NCI-H128 (cell line): Measurements from ENCODE around the gene KDM5B.
"Not testable (repeated sequence)": the region's sequence is repeated elsewhere in the genome, so short reads cannot be mapped to it uniquely, and the experiment has no call there.

Experiments
- DNase-seq: peaks from one replicate; lab custom pipeline; 2025; ENCODE audit not compliant: unreplicated experiment; lab: John Stamatoyannopoulos, UW

KDM5B gene

GRCh38 chr1:202794051-202794740 is 14.0 kb downstream of the KDM5B start:
- DNase-seq: no peak

- no peak for DNase-seq
Measured at GRCh38 chr1:202791077-202791747, 17.0 kb downstream of the KDM5B start.

GRCh38 chr1:202788800-202789199 is 19.4 kb downstream of the KDM5B start:
- no peak for DNase-seq

- no peak for DNase-seq
Measured at GRCh38 chr1:202786804-202787203, 21.4 kb downstream of the KDM5B start.

GRCh38 chr1:202781180-202781579 is 27.0 kb downstream of the KDM5B start:
- DNase-seq: no peak

GRCh38 chr1:202770135-202770534 is 38.1 kb downstream of the KDM5B start:
- DNase-seq: no peak

- DNase-seq: no peak
Measured at GRCh38 chr1:202765721-202766120, 42.5 kb downstream of the KDM5B start.

GRCh38 chr1:202762019-202762418 is 46.2 kb downstream of the KDM5B start:
- no peak for DNase-seq

- no peak for DNase-seq
Measured at GRCh38 chr1:202760589-202760988, 47.6 kb downstream of the KDM5B start.

GRCh38 chr1:202756391-202756790 is 51.8 kb downstream of the KDM5B start:
- DNase-seq: no peak

- no peak for DNase-seq
Measured at GRCh38 chr1:202754293-202754692, 53.9 kb downstream of the KDM5B start.

GRCh38 chr1:202752774-202753173 is 55.4 kb downstream of the KDM5B start:
- no peak for DNase-seq

GRCh38 chr1:202750761-202751160 is 57.5 kb downstream of the KDM5B start:
- no peak for DNase-seq

- no peak for DNase-seq
Measured at GRCh38 chr1:202750024-202750423, 58.2 kb downstream of the KDM5B start.

- no peak for DNase-seq
Measured at GRCh38 chr1:202745323-202745888, 62.8 kb downstream of the KDM5B start.

GRCh38 chr1:202744770-202745169 is 63.5 kb downstream of the KDM5B start:
- DNase-seq: not testable (repeated sequence)

- DNase-seq: no peak
Measured at GRCh38 chr1:202742496-202742895, 65.7 kb downstream of the KDM5B start.

- DNase-seq: no peak
Measured at GRCh38 chr1:202733251-202733650, 75.0 kb downstream of the KDM5B start.

- no peak for DNase-seq
Measured at GRCh38 chr1:202728951-202729350, 79.3 kb downstream of the KDM5B start.

GRCh38 chr1:202725526-202725925 is 82.7 kb downstream of the KDM5B start:
- no peak for DNase-seq

GRCh38 chr1:202723708-202724107 is 84.5 kb downstream of the KDM5B start:
- no peak for DNase-seq

- DNase-seq: not testable (repeated sequence)
Measured at GRCh38 chr1:202723046-202723445, 85.2 kb downstream of the KDM5B start.
